Natural killer cell (primary cell): ENCODE results near the gene PILRA. TPM values are rescaled to one million over a fixed set of nuclear protein-coding genes. Genes with fewer than 3 reads are reported as not detected.

Source experiments
- ATAC-seq, 3 donors: fragments of 150-1000 bp in 2 of 3; fragments of 200-7000 bp in 1 of 3; cut with Tn5 transposase; 1 replicate in 1 of 3; 2 replicates in 2 of 3; pipeline ENCODE4 v1.10.0; 2021; ENCODE audit warnings: mild to moderate bottlenecking in 2 of 3, moderate library complexity in 2 of 3
- DNase-seq, 2 donors: peaks; one replicate each; pipeline versions ENCODE4 v3.0.0 to v3.0.0-alpha.2; 2013 to 2021; ENCODE audit warnings: mixed read lengths in 1 of 2
- H3K27ac ChIP-seq: one replicate; pipeline ENCODE4 v1.5.1; 2013; ENCODE audit warnings: mild to moderate bottlenecking, low read length
- H3K27me3 ChIP-seq: one replicate; pipeline ENCODE4 v1.6.1; 2013; ENCODE audit warnings: low read length; ENCODE audit not compliant: control insufficient read depth, insufficient read depth
- H3K36me3 ChIP-seq: one replicate; pipeline ENCODE4 v1.6.1; 2013; ENCODE audit warnings: low read length; ENCODE audit not compliant: control insufficient read depth, insufficient read depth
- H3K4me1 ChIP-seq: one replicate; pipeline ENCODE4 v1.6.1; 2013; ENCODE audit warnings: low read length; ENCODE audit not compliant: control insufficient read depth, insufficient read depth
- H3K4me3 ChIP-seq: one replicate; pipeline ENCODE4 v1.5.1; 2013; ENCODE audit warnings: low read length
- H3K9me3 ChIP-seq: one replicate; pipeline ENCODE4 v1.6.1; 2013; ENCODE audit warnings: low read length; ENCODE audit not compliant: control insufficient read depth, insufficient read depth
- H3K27ac Mint-ChIP-seq, 2 donors: one replicate each; pipeline ENCODE4 v1.8.0; 2022; ENCODE audit warnings: mild to moderate bottlenecking in 2 of 2, mixed read lengths in 2 of 2, moderate library complexity in 1 of 2
- H3K27me3 Mint-ChIP-seq, 2 donors: one replicate each; pipeline ENCODE4 v1.8.0; 2022; ENCODE audit warnings: low read depth in 2 of 2, mixed read lengths in 2 of 2
- H3K36me3 Mint-ChIP-seq: one replicate; pipeline ENCODE4 v1.8.0; 2022; ENCODE audit warnings: mixed read lengths
- H3K4me1 Mint-ChIP-seq, 2 donors: one replicate each; pipeline ENCODE4 v1.8.0; 2022; ENCODE audit warnings: mixed read lengths in 2 of 2
- H3K4me3 Mint-ChIP-seq: one replicate; pipeline ENCODE4 v1.8.0; 2022; ENCODE audit warnings: mild to moderate bottlenecking, moderate library complexity, mixed read lengths
- H3K9me3 Mint-ChIP-seq, 2 donors: one replicate each; pipeline ENCODE4 v1.8.0; 2022; ENCODE audit warnings: mixed read lengths in 2 of 2
- WGBS: methylation state at CpG from one replicate; pipeline ENCODE4 v1.1.7; 2013; ENCODE audit warnings: missing lambda C conversion rate; ENCODE audit not compliant: insufficient coverage; 5-methylcytosine and 5-hydroxymethylcytosine counted together
- intact Hi-C: fragments of 100-400 bp; cut with micrococcal nuclease; formaldehyde crosslinking; loops from one replicate; pipeline ENCODE4 v1.14.2; 2022
- total RNA-seq, 4 donors: library from RNA; stranded (reverse); fragments of 120-200 nt in 1 of 4; gene quantifications; one replicate each; pipeline versions ENCODE4 v1.2.3 to v1.2.4, GENCODE V29; 2013 to 2022
- TF ChIP-seq, protein P1 (sequence below): fragments of 200-600 bp; IDR thresholded peaks from one replicate; pipeline ENCODE4 v1.8.0; 2022; ENCODE audit warnings: antibody characterized with exemption

The PILRA gene
- total RNA-seq, 3 donors from 2014 or later (not counting 1 experiment from before 2014, with no cell fraction given) = 18.8 to 38.8 (median 29.4) TPM

DNA sequence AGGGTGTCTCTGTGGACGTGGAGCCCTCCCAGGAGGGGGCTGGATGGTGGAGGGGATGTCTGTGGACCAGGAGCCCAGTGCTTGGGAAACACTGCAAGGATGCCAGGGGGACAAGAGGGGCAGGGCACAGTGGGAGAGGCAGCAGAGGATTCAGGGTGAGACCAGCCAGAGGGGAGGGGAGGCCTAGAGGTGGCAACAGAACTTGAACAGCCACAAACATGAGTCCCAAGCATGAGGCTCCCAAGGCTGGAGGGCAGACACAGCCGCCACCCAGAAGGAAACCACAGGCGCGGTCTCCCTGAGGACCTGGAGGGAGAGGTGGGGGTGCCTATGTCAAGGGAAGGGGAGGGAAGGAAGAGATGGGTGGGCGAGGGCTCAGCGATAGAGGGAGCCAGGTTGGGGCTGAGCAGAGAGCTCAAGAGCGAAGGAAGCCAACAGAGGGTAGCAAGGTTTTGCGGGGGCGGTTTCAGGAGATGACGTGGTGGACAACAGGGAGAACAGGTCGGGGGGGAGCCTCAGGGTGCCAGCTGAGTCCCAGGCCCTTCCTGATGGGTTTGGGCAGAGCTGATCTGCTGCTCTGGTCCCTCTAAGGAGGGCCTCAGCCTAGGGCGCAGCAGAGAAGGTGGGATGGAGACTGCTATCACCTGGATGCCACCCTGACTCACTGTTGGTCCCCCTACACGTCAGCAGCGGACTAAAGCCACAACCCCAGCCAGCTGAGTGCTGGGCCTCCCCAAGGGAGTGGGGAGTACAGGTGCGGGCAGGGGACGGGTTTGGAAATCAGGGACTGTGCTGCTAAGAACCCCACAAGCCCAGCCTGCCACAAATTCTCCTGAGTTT lies 6.7 kb upstream of the PILRA start:
- peak overlapping the region; percentile 62 for H3K4me3 Mint-ChIP-seq
- no peaks in the 10 kb centered on the region for H3K9me3 ChIP-seq
- peaks cover 12% of the 10 kb centered on the region for H3K36me3 Mint-ChIP-seq
- TF ChIP-seq, protein P1, sequence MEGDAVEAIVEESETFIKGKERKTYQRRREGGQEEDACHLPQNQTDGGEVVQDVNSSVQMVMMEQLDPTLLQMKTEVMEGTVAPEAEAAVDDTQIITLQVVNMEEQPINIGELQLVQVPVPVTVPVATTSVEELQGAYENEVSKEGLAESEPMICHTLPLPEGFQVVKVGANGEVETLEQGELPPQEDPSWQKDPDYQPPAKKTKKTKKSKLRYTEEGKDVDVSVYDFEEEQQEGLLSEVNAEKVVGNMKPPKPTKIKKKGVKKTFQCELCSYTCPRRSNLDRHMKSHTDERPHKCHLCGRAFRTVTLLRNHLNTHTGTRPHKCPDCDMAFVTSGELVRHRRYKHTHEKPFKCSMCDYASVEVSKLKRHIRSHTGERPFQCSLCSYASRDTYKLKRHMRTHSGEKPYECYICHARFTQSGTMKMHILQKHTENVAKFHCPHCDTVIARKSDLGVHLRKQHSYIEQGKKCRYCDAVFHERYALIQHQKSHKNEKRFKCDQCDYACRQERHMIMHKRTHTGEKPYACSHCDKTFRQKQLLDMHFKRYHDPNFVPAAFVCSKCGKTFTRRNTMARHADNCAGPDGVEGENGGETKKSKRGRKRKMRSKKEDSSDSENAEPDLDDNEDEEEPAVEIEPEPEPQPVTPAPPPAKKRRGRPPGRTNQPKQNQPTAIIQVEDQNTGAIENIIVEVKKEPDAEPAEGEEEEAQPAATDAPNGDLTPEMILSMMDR = no peak
- DNase-seq (peak in 1 of 2 donors; percentile 40), ATAC-seq (no peak)
- WGBS = 52% methylated on average over 16 of the region's 16 CpGs
- H3K4me3 ChIP-seq = no peak overlapping the region
- H3K27ac ChIP-seq = peak overlapping the region; percentile 96
- H3K4me1 ChIP-seq = peaks cover 67% of the 10 kb centered on the region
- intact Hi-C loops = loop anchor here (5.0 kb wide), 1 partner anchor 36 kb away; no protein-coding TSS in a partner anchor
- H3K27me3 Mint-ChIP-seq = no peaks in the 10 kb centered on the region
- H3K4me1 Mint-ChIP-seq = peaks cover 58 to 67% of the 10 kb centered on the region in 2 donors
- H3K36me3 ChIP-seq = peaks cover 24% of the 10 kb centered on the region
- no peaks in the 10 kb centered on the region for H3K27me3 ChIP-seq
- H3K9me3 Mint-ChIP-seq = no peaks in the 10 kb centered on the region
- peak overlapping the region; percentile 96 for H3K27ac Mint-ChIP-seq

DNA sequence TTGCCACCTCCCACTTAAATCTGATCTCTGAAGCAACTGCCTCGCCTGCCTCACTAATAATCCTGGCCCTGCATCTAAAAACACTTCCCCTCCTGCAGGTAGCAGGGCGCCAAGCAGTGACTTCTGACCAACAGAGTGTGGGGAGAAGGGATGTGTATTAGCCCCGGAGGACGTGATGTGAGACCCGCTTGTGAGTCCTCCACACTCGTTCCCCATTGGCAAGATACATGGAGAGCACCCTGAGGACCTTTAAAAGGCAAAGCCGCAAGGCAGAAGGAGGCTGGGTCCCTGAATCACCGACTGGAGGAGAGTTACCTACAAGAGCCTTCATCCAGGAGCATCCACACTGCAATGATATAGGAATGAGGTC lies 6.1 kb upstream of the PILRA start:
- Mint-ChIP-seq H3K27ac (peak overlapping the region; percentile 96), H3K27me3 (no peaks in the 10 kb centered on the region), H3K4me3 (peak overlapping the region; percentile 21), H3K9me3 (no peaks in the 10 kb centered on the region), H3K36me3 (peaks cover 12% of the 10 kb centered on the region), H3K4me1 (peaks cover 58 to 68% of the 10 kb centered on the region in 2 donors)
- TF ChIP-seq, protein P1 = no peak
- Histone ChIP-seq H3K9me3 (no peaks in the 10 kb centered on the region), H3K27me3 (no peaks in the 10 kb centered on the region), H3K4me3 (no peak overlapping the region), H3K4me1 (peaks cover 73% of the 10 kb centered on the region), H3K27ac (peak overlapping the region; percentile 96), H3K36me3 (peaks cover 20% of the 10 kb centered on the region)
- ATAC-seq = no peak
- 88% methylated on average over 7 of the region's 8 CpGs for WGBS
- no peak for DNase-seq
- intact Hi-C loops = loop anchor here (5.0 kb wide), 1 partner anchor 35 kb away; no protein-coding TSS in a partner anchor

DNA sequence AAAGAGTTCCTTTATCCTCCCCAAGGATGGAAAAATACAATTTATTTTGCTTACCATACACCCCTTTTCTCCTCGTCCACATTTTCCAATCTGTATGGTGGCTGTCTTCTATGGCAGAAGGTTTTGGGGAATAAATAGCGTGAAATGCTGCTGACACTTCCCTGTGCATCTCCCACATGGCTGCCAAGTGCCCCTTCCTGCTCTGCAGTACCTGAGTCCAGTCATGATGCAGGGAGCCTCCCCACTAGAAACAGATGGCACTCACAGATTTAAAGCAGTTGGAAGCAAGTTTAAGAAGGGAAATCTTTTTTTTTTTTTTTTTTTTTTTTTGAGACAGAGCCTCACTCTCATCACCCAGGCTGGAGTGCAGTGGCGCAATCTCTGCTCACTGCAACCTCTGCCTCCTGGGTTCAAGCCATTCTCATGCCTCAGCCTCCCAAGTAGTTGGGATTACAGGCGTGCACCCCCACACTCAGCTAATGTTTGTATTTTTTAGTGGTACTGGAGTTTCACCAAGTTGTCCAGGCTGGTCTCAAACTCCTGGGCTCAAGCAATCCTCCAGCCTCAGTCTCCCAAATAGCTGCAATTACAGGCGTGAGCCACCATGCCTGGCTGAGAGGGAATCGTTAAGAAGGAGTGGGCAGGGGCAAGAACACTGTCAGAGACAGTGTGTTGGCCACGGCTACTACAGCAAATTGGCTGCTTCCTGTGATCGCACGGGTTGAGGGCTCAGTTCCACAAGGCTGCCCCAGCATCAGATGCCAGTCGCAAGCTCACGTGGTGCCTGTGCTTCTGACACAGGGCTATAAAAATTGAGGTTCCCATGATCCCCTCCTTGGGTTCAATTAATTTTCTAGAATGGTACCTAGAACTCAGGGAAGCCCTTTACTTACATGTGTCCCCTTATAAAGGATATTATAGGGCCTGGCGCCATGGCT lies 5.3 kb upstream of the PILRA start:
- 50% methylated on average over 10 of the region's 12 CpGs for WGBS
- no peaks in the 10 kb centered on the region for H3K9me3 Mint-ChIP-seq
- Histone ChIP-seq H3K27me3 (no peaks in the 10 kb centered on the region), H3K27ac (peak overlapping the region; percentile 96), H3K9me3 (no peaks in the 10 kb centered on the region), H3K36me3 (peaks cover 15% of the 10 kb centered on the region), H3K4me3 (no peak overlapping the region), H3K4me1 (peaks cover 80% of the 10 kb centered on the region)
- H3K4me1 Mint-ChIP-seq = peaks cover 58 to 75% of the 10 kb centered on the region in 2 donors
- ATAC-seq = no peak
- no peaks in the 10 kb centered on the region for H3K27me3 Mint-ChIP-seq
- H3K36me3 Mint-ChIP-seq = peaks cover 12% of the 10 kb centered on the region
- peak overlapping the region; percentile 81 for H3K4me3 Mint-ChIP-seq
- no peak for DNase-seq
- H3K27ac Mint-ChIP-seq = peak overlapping the region; percentile 96
- TF ChIP-seq, protein P1 = no peak
- intact Hi-C loops = loop anchor here (2.0 to 5.0 kb wide), 3 partner anchors 15 to 61 kb away; partner anchors contain the start of genes MEPCE and ZCWPW1
